Measurements from ENCODE around the gene HMGN3.

DNA sequence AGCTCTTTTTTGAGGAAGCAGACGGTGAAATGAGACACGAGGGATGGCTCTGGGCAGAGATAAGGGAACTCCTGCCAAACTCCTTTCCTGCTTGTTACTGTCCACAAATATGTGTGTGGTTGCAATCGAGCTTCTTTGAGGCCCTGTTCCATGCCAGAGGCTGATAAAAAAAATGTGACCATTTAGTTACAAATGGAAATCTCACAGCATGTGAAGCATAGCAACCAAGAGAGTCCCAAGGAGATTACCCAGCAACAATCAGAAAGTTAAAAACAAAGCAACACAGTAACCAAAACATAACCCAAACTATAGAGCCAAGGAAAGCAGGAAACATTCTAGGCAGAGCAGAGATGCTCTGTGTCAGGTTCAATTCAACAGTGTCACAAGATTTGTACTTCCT is 35.4 kb upstream of the HMGN3 start:
- TF ChIP-seq TAF1 (CRISPR knock-in tag; IDR thresholded peaks at IDR 0.05): no peak
- TF ChIP-seq, protein P1, sequence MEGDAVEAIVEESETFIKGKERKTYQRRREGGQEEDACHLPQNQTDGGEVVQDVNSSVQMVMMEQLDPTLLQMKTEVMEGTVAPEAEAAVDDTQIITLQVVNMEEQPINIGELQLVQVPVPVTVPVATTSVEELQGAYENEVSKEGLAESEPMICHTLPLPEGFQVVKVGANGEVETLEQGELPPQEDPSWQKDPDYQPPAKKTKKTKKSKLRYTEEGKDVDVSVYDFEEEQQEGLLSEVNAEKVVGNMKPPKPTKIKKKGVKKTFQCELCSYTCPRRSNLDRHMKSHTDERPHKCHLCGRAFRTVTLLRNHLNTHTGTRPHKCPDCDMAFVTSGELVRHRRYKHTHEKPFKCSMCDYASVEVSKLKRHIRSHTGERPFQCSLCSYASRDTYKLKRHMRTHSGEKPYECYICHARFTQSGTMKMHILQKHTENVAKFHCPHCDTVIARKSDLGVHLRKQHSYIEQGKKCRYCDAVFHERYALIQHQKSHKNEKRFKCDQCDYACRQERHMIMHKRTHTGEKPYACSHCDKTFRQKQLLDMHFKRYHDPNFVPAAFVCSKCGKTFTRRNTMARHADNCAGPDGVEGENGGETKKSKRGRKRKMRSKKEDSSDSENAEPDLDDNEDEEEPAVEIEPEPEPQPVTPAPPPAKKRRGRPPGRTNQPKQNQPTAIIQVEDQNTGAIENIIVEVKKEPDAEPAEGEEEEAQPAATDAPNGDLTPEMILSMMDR (CRISPR knock-in tag; IDR thresholded peaks at IDR 0.05): no peak
- no peak for TF ChIP-seq PTBP1 (IDR thresholded peaks at IDR 0.05; ENCODE audit: low read depth, low read length, poor library complexity, severe bottlenecking)
- no peak for TF ChIP-seq EP300 (IDR thresholded peaks at IDR 0.05; ENCODE audit: low read depth in 2 of 2, low read length in 2 of 2)
- no peak for TF ChIP-seq EP300 (CRISPR knock-in tag; IDR thresholded peaks at IDR 0.05; ENCODE audit: borderline replicate concordance)
- TF ChIP-seq SMAD3 (CRISPR knock-in tag; IDR thresholded peaks at IDR 0.05): no peak
- TF ChIP-seq KDM3A (CRISPR knock-in tag; IDR thresholded peaks at IDR 0.05; ENCODE audit: low read depth): no peak
- no peak for TF ChIP-seq KAT7 (CRISPR knock-in tag; IDR thresholded peaks at IDR 0.05; ENCODE audit: borderline replicate concordance)
- TF ChIP-seq, protein P2, sequence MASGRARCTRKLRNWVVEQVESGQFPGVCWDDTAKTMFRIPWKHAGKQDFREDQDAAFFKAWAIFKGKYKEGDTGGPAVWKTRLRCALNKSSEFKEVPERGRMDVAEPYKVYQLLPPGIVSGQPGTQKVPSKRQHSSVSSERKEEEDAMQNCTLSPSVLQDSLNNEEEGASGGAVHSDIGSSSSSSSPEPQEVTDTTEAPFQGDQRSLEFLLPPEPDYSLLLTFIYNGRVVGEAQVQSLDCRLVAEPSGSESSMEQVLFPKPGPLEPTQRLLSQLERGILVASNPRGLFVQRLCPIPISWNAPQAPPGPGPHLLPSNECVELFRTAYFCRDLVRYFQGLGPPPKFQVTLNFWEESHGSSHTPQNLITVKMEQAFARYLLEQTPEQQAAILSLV (CRISPR knock-in tag; IDR thresholded peaks at IDR 0.05; ENCODE audit: borderline replicate concordance): no peak
- no peak for TF ChIP-seq ADNP (CRISPR knock-in tag; IDR thresholded peaks at IDR 0.05)
- TF ChIP-seq, protein P3, sequence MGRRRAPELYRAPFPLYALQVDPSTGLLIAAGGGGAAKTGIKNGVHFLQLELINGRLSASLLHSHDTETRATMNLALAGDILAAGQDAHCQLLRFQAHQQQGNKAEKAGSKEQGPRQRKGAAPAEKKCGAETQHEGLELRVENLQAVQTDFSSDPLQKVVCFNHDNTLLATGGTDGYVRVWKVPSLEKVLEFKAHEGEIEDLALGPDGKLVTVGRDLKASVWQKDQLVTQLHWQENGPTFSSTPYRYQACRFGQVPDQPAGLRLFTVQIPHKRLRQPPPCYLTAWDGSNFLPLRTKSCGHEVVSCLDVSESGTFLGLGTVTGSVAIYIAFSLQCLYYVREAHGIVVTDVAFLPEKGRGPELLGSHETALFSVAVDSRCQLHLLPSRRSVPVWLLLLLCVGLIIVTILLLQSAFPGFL (CRISPR knock-in tag; IDR thresholded peaks at IDR 0.05): no peak
- TF ChIP-seq SKI (IDR thresholded peaks at IDR 0.05; ENCODE audit: partially characterized antibody): no peak
- TF ChIP-seq, protein P4, sequence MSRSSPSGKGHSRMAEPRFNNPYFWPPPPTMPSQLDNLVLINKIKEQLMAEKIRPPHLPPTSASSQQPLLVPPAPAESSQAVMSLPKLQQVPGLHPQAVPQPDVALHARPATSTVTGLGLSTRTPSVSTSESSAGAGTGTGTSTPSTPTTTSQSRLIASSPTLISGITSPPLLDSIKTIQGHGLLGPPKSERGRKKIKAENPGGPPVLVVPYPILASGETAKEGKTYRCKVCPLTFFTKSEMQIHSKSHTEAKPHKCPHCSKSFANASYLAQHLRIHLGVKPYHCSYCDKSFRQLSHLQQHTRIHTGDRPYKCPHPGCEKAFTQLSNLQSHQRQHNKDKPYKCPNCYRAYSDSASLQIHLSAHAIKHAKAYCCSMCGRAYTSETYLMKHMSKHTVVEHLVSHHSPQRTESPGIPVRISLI (CRISPR knock-in tag; IDR thresholded peaks at IDR 0.05; ENCODE audit: borderline replicate concordance): no peak
- no peak for TF ChIP-seq HNRNPH1 (optimal IDR thresholded peaks at IDR 0.05; ENCODE audit: low read depth, low read length)
- no peak for TF ChIP-seq RFX5 (IDR thresholded peaks at IDR 0.05; ENCODE audit: low read depth, low read length)

Data from HepG2 (cell line).